HL-60 (cell line): ENCODE data around the gene ATP11A.

Experiments used
- GABPA ChIP-seq: IDR thresholded peaks from 2 replicates; pipeline ENCODE4 v1.6.1; 2012; ENCODE audit warnings: low read depth
- POLR2AphosphoS5 ChIP-seq: IDR thresholded peaks from 2 replicates; pipeline ENCODE4 v1.6.1; 2012; ENCODE audit warnings: low read depth
- SPI1 ChIP-seq: IDR thresholded peaks from 2 replicates; pipeline ENCODE4 v1.6.1; 2012; ENCODE audit warnings: low read depth, mild to moderate bottlenecking, borderline replicate concordance
- TF ChIP-seq, protein P1 (sequence below): IDR thresholded peaks from one replicate; pipeline ENCODE4 v1.5.1; 2011; ENCODE audit warnings: low read length, control low read depth, inconsistent platforms; ENCODE audit not compliant: insufficient read depth

DNA sequence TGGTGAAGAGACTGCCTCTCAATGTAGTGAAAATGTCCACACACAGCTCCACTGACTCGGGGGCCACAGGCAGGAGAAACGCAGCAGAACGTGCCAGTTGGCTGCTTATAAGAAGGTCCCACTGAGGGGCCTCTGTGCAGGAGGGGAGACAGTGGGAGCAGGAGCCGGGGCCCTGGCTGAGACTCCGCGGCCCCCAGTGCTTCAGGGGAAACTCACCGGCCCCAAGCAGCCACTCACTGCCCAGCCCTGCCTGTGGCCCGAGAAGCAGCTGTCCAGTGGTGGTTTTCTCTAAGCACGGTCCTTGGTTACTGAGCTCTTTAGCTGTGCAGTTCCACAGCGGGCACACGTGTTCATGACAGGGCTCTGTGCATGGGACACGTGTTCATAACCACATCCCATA is 187.2 kb downstream of the ATP11A start:
- TF ChIP-seq, protein P1, sequence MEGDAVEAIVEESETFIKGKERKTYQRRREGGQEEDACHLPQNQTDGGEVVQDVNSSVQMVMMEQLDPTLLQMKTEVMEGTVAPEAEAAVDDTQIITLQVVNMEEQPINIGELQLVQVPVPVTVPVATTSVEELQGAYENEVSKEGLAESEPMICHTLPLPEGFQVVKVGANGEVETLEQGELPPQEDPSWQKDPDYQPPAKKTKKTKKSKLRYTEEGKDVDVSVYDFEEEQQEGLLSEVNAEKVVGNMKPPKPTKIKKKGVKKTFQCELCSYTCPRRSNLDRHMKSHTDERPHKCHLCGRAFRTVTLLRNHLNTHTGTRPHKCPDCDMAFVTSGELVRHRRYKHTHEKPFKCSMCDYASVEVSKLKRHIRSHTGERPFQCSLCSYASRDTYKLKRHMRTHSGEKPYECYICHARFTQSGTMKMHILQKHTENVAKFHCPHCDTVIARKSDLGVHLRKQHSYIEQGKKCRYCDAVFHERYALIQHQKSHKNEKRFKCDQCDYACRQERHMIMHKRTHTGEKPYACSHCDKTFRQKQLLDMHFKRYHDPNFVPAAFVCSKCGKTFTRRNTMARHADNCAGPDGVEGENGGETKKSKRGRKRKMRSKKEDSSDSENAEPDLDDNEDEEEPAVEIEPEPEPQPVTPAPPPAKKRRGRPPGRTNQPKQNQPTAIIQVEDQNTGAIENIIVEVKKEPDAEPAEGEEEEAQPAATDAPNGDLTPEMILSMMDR, result no peak
- TF ChIP-seq POLR2AphosphoS5, result no peak
- no peak for TF ChIP-seq GABPA
- TF ChIP-seq SPI1, result no peak
